OCI-LY1 (cell line): ENCODE measurements around the gene FAF1.

ENCODE experiments used
- H2AFZ ChIP-seq: fragments of 200-600 bp; sonication (generic), shearing (Covaris generic); 2 replicates; pipeline ENCODE4 v1.6.0; 2014; ENCODE audit warnings: antibody characterized with exemption, mild to moderate bottlenecking, low read length
- H3F3A ChIP-seq: fragments of 200-600 bp; sonication (generic), shearing (Covaris generic); 2 replicates; pipeline ENCODE4 v1.6.0; 2014; ENCODE audit warnings: mild to moderate bottlenecking, antibody characterized with exemption, low read length, moderate library complexity; ENCODE audit not compliant: insufficient read depth
- H3K27ac ChIP-seq: fragments of 200-600 bp; sonication (generic); 2 replicates; pipeline ENCODE4 v1.5.1; 2014; ENCODE audit warnings: low read length, mixed run types, mild to moderate bottlenecking, low read depth; ENCODE audit not compliant: poor library complexity, severe bottlenecking
- H3K27me3 ChIP-seq: fragments of 200-600 bp; sonication (generic); 2 replicates; pipeline ENCODE4 v1.6.0; 2014; ENCODE audit warnings: antibody characterized with exemption, mild to moderate bottlenecking, low read length, moderate library complexity; ENCODE audit not compliant: insufficient read depth
- H3K36me3 ChIP-seq: fragments of 200-600 bp; sonication (generic); 2 replicates; pipeline ENCODE4 v1.6.1; 2014; ENCODE audit warnings: mild to moderate bottlenecking, antibody characterized with exemption, low read length, moderate library complexity, mixed read lengths; ENCODE audit not compliant: insufficient read depth
- H3K4me1 ChIP-seq: fragments of 200-600 bp; sonication (generic); 2 replicates; pipeline ENCODE4 v1.5.1; 2014; ENCODE audit warnings: mild to moderate bottlenecking, low read length, moderate library complexity; ENCODE audit not compliant: insufficient read depth, severe bottlenecking
- H3K4me2 ChIP-seq: fragments of 200-600 bp; sonication (generic), shearing (Covaris generic); 2 replicates; pipeline ENCODE4 v1.6.1; 2014; ENCODE audit warnings: low read length
- H3K4me3 ChIP-seq: fragments of 200-600 bp; sonication (generic); 2 replicates; pipeline ENCODE4 v1.5.1; 2014; ENCODE audit warnings: low read length, low read depth, mild to moderate bottlenecking, mixed read lengths; ENCODE audit not compliant: poor library complexity, severe bottlenecking
- H3K79me2 ChIP-seq: fragments of 200-600 bp; shearing (Covaris generic); 2 replicates; pipeline ENCODE4 v1.6.1; 2016; ENCODE audit warnings: mixed run types, low read length, mixed read lengths; ENCODE audit not compliant: insufficient read depth
- H3K9ac ChIP-seq: fragments of 200-600 bp; sonication (generic), shearing (Covaris generic); 2 replicates; pipeline ENCODE4 v1.6.1; 2014; ENCODE audit warnings: mild to moderate bottlenecking, low read length, mixed read lengths
- H3K9me2 ChIP-seq: fragments of 200-600 bp; sonication (generic), shearing (Covaris generic); 2 replicates; pipeline ENCODE4 v1.6.1; 2014; ENCODE audit warnings: low read depth, mild to moderate bottlenecking, low read length, mixed read lengths
- H3K9me3 ChIP-seq: fragments of 200-600 bp; shearing (Covaris generic); 2 replicates; pipeline ENCODE4 v1.6.1; 2014; ENCODE audit warnings: low read length, mixed read lengths
- H4K20me1 ChIP-seq: fragments of 200-600 bp; sonication (generic), shearing (Covaris generic); 2 replicates; pipeline ENCODE4 v1.6.0; 2016; ENCODE audit warnings: mild to moderate bottlenecking, low read length; ENCODE audit not compliant: insufficient read depth
- CTCF ChIP-seq: fragments of 200-600 bp; sonication (generic), shearing (Covaris generic); IDR thresholded peaks from 2 replicates; pipeline ENCODE4 v1.5.1; 2017; ENCODE audit warnings: mild to moderate bottlenecking, antibody characterized with exemption, low read length, moderate library complexity, mixed read lengths
- EZH2 ChIP-seq: fragments of 200-600 bp; sonication (generic), shearing (Covaris generic); IDR thresholded peaks from 2 replicates; pipeline ENCODE4 v1.8.0; 2017; ENCODE audit warnings: borderline replicate concordance, mixed run types, mild to moderate bottlenecking, antibody characterized with exemption, low read length, moderate library complexity, mixed read lengths

Gene FAF1

GRCh38 chr1:50780797-50781196 is 179.3 kb downstream of the FAF1 start:
- Histone ChIP-seq H3K9me3 (no peaks in the 10 kb centered on the region), H3K4me1 (peaks cover 10% of the 10 kb centered on the region), H3K27ac (no peak overlapping the region), H3K4me3 (no peak overlapping the region), H3K27me3 (no peaks in the 10 kb centered on the region), H3K36me3 (peaks cover 50% of the 10 kb centered on the region; the same call in 1 of the 2 replicates), H3K4me2 (no peak overlapping the region), H3K9ac (no peak overlapping the region), H2AFZ (no peak overlapping the region), H3K9me2 (no peaks in the 10 kb centered on the region), H3F3A (no peaks in the 10 kb centered on the region; the same call in 1 of the 2 replicates), H3K79me2 (peaks cover 18% of the 10 kb centered on the region), H4K20me1 (no peaks in the 10 kb centered on the region)
- TF ChIP-seq CTCF (no peak), EZH2 (no peak)

- Histone ChIP-seq H2AFZ (no peak overlapping the region), H3K4me1 (peaks cover 10% of the 10 kb centered on the region), H3K36me3 (peaks cover 41% of the 10 kb centered on the region; the same call in 1 of the 2 replicates), H3K9me2 (no peaks in the 10 kb centered on the region), H3K9ac (no peak overlapping the region), H4K20me1 (no peaks in the 10 kb centered on the region), H3K27me3 (no peaks in the 10 kb centered on the region), H3K4me2 (no peak overlapping the region), H3K4me3 (no peak overlapping the region), H3K27ac (peak overlapping the region; percentile 24), H3K79me2 (peaks cover 16% of the 10 kb centered on the region), H3F3A (no peaks in the 10 kb centered on the region; the same call in 1 of the 2 replicates), H3K9me3 (no peaks in the 10 kb centered on the region)
- TF ChIP-seq EZH2 (no peak), CTCF (no peak)
Measured at GRCh38 chr1:50779801-50780200, 180.3 kb downstream of the FAF1 start.

- no peak overlapping the region for H3K9ac ChIP-seq
- H3K4me3 ChIP-seq, result no peak overlapping the region
- peaks cover 9% of the 10 kb centered on the region for H3K4me1 ChIP-seq
- no peak overlapping the region for H3K27ac ChIP-seq
- H3K4me2 ChIP-seq, result no peak overlapping the region
- H3K79me2 ChIP-seq, result no peaks in the 10 kb centered on the region; the same call in 1 of the 2 replicates
- H3K9me2 ChIP-seq, result no peaks in the 10 kb centered on the region
- H3K9me3 ChIP-seq, result no peaks in the 10 kb centered on the region
- H3F3A ChIP-seq, result no peaks in the 10 kb centered on the region
- H3K27me3 ChIP-seq, result no peaks in the 10 kb centered on the region
- peaks cover 26% of the 10 kb centered on the region; the same call in 1 of the 2 replicates for H3K36me3 ChIP-seq
- H2AFZ ChIP-seq, result no peak overlapping the region
- no peaks in the 10 kb centered on the region for H4K20me1 ChIP-seq
- TF ChIP-seq EZH2 (no peak), CTCF (no peak)
Measured at GRCh38 chr1:50775740-50776139, 184.3 kb downstream of the FAF1 start.
